Vagina (tissue), 2 donors: ENCODE results near the gene CADM2. TPM values are rescaled to one million over a fixed set of nuclear protein-coding genes. Genes with fewer than 3 reads are reported as not detected.

Experiments
- DNase-seq, 2 donors: peaks; one replicate each; pipeline ENCODE4 v3.0.0-alpha.2; 2017; ENCODE audit errors: extremely low spot score in 2 of 2
- H3K27ac ChIP-seq: fragments of 200-600 bp; sonication (generic); one replicate; pipeline ENCODE4 v1.5.1; 2019
- H3K27me3 ChIP-seq: fragments of 200-600 bp; sonication (generic); one replicate; pipeline ENCODE4 v1.5.1; 2019
- H3K36me3 ChIP-seq, 2 donors: fragments of 200-600 bp; sonication (generic); one replicate each; pipeline ENCODE4 v1.5.1; 2017 to 2019
- H3K4me1 ChIP-seq: fragments of 200-600 bp; sonication (generic); one replicate; pipeline ENCODE4 v1.5.1; 2019
- H3K4me3 ChIP-seq, 2 donors: fragments of 200-600 bp; sonication (generic); 1 replicate in 1 of 2; 2 replicates in 1 of 2; pipeline ENCODE4 v1.5.1; 2016 to 2019
- H3K9me3 ChIP-seq: fragments of 200-600 bp; sonication (generic); one replicate; pipeline ENCODE4 v1.5.1; 2019
- CTCF ChIP-seq, 3 experiments: fragments of 450-650 bp in 2 of 3; fragments of 200-600 bp in 1 of 3; sonication (generic) in 1 of 3; IDR thresholded peaks; one replicate each; pipeline ENCODE4 v1.5.1; 2017 to 2019; ENCODE audit warnings: antibody characterized with exemption in 3 of 3, mild to moderate bottlenecking in 2 of 3, moderate library complexity in 2 of 3
- POLR2A ChIP-seq, 2 donors: fragments of 450-650 bp; IDR thresholded peaks; one replicate each; pipeline ENCODE4 v1.6.1; 2017; ENCODE audit warnings: antibody characterized with exemption in 2 of 2, mild to moderate bottlenecking in 2 of 2, moderate library complexity in 2 of 2
- POLR2AphosphoS5 ChIP-seq, 2 donors: sonication (generic); formaldehyde crosslinking; IDR thresholded peaks; one replicate each; pipeline ENCODE4 v1.9.0; 2017; ENCODE audit warnings: antibody characterized with exemption in 2 of 2, mild to moderate bottlenecking in 2 of 2, low read depth in 1 of 2; ENCODE audit not compliant: insufficient read depth in 1 of 2
- intact Hi-C: fragments of 100-400 bp; cut with DNase I; formaldehyde crosslinking; loops from one replicate; pipeline ENCODE4 v1.15.1; 2023
- total RNA-seq: library from RNA; depleted of rRNA; stranded (reverse); fragments of >200 nt; gene quantifications from one replicate; pipeline ENCODE4 v1.2.3, GENCODE V29; 2016

CADM2 gene
- total RNA-seq, 1 donor from 2014 or later = 3.7 TPM

GRCh38 chr3:85605066-85605465 is 646.3 kb downstream of the CADM2 start:
- H3K9me3 ChIP-seq = no peaks in the 10 kb centered on the region
- intact Hi-C loops = no loop called here
- no peaks in the 10 kb centered on the region for H3K4me1 ChIP-seq
- no peak for DNase-seq
- H3K27ac ChIP-seq = no peak overlapping the region
- TF ChIP-seq POLR2A (IDR thresholded peaks at IDR 0.05) = no peak
- TF ChIP-seq POLR2AphosphoS5 (IDR thresholded peaks at IDR 0.05; ENCODE audit: insufficient read depth in 1 of 2, low read depth in 1 of 2) = no peak
- TF ChIP-seq CTCF (IDR thresholded peaks at IDR 0.05) = no peak
- no peak overlapping the region for H3K4me3 ChIP-seq
- H3K36me3 ChIP-seq = no peaks in the 10 kb centered on the region
- H3K27me3 ChIP-seq = no peaks in the 10 kb centered on the region

- Histone ChIP-seq H3K27me3 (no peaks in the 10 kb centered on the region), H3K9me3 (no peaks in the 10 kb centered on the region), H3K27ac (no peak overlapping the region), H3K4me3 (no peak overlapping the region), H3K36me3 (no peaks in the 10 kb centered on the region), H3K4me1 (no peaks in the 10 kb centered on the region)
- intact Hi-C loops = no loop called here
- no peak for DNase-seq
- no peak for TF ChIP-seq POLR2AphosphoS5 (IDR thresholded peaks at IDR 0.05; ENCODE audit: insufficient read depth in 1 of 2, low read depth in 1 of 2)
- no peak for TF ChIP-seq POLR2A (IDR thresholded peaks at IDR 0.05)
These were observed 667.9 kb downstream of the CADM2 start for GRCh38 chr3:85626662-85627061.

DNA sequence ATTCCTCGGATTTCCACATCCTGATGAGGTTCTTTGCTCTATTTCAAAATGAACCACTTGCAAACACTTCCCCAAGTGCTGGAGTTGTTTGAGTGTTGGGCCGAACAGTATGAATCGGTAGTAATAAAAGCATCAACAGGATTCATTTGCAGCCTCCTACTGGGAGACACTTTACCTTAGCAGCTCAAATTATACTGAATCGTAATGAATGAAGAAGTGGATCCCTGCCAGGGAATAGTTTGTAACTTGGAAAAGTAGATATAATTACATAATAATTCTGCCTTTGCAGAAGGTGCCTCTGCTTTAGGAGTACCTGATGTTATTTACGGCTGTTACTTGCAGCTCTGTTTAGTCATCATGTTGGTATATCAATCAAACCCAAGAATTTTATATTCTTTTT is 669.1 kb downstream of the CADM2 start:
- no peaks in the 10 kb centered on the region for H3K9me3 ChIP-seq
- no peaks in the 10 kb centered on the region for H3K27me3 ChIP-seq
- H3K4me3 ChIP-seq = no peak overlapping the region
- no peaks in the 10 kb centered on the region for H3K4me1 ChIP-seq
- intact Hi-C loops = no loop called here
- H3K27ac ChIP-seq = no peak overlapping the region
- DNase-seq = no peak
- TF ChIP-seq CTCF (IDR thresholded peaks at IDR 0.05) = no peak
- no peak for TF ChIP-seq POLR2A (IDR thresholded peaks at IDR 0.05)
- no peak for TF ChIP-seq POLR2AphosphoS5 (IDR thresholded peaks at IDR 0.05; ENCODE audit: insufficient read depth in 1 of 2, low read depth in 1 of 2)
- no peaks in the 10 kb centered on the region for H3K36me3 ChIP-seq

DNA sequence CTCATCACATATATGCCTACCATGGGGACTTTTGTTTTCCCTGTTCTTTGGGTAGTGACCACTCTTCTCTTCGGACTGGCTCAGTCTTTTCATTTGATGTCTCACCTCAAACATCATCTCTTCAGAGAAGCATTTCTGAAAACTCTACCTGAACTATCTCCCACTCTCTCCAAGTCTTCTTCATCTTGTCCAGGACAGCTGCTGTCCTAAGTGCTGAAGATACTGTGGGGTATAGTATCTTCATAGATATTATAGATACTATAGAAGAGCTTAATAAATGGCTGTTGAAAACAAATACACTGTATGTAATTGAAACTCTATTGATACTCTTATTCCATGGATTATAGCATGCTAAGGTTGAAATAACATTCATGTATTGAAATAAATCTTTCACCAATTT is 672.3 kb downstream of the CADM2 start:
- intact Hi-C loops = no loop called here
- Histone ChIP-seq H3K9me3 (no peaks in the 10 kb centered on the region), H3K27me3 (no peaks in the 10 kb centered on the region), H3K27ac (no peak overlapping the region), H3K4me3 (no peak overlapping the region), H3K36me3 (no peaks in the 10 kb centered on the region), H3K4me1 (no peaks in the 10 kb centered on the region)
- no peak for DNase-seq
- TF ChIP-seq CTCF (IDR thresholded peaks at IDR 0.05) (no peak), POLR2A (IDR thresholded peaks at IDR 0.05) (no peak), POLR2AphosphoS5 (IDR thresholded peaks at IDR 0.05; ENCODE audit: insufficient read depth in 1 of 2, low read depth in 1 of 2) (no peak)

DNA sequence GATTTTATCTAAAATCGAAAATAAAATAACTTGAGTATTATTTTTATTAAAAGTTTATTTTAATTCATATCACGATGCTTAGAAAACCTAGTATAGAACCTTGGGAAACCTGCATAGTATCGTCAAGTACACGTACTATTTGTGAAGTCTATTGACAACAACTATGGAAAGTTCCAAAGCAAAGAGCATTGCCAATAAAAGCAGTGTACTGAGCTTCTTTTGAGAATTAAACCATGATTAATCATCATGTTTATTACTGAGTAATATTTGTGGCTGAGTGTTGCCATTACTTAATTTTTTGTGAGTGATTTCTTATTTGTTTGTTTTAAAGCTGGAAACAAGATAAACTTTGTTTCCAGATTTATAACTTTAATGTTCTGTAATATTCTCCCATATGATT is 674.1 kb downstream of the CADM2 start:
- Histone ChIP-seq H3K27ac (no peak overlapping the region), H3K27me3 (no peaks in the 10 kb centered on the region), H3K9me3 (no peaks in the 10 kb centered on the region), H3K36me3 (no peaks in the 10 kb centered on the region), H3K4me1 (no peaks in the 10 kb centered on the region), H3K4me3 (no peak overlapping the region)
- DNase-seq = no peak
- intact Hi-C loops = no loop called here
- TF ChIP-seq POLR2AphosphoS5 (IDR thresholded peaks at IDR 0.05; ENCODE audit: insufficient read depth in 1 of 2, low read depth in 1 of 2) (no peak), POLR2A (IDR thresholded peaks at IDR 0.05) (no peak), CTCF (IDR thresholded peaks at IDR 0.05) (no peak)

- Histone ChIP-seq H3K27me3 (no peaks in the 10 kb centered on the region), H3K36me3 (no peaks in the 10 kb centered on the region), H3K4me1 (no peaks in the 10 kb centered on the region), H3K4me3 (no peak overlapping the region), H3K9me3 (no peaks in the 10 kb centered on the region), H3K27ac (no peak overlapping the region)
- DNase-seq = no peak
- no peak for TF ChIP-seq POLR2AphosphoS5 (IDR thresholded peaks at IDR 0.05; ENCODE audit: insufficient read depth in 1 of 2, low read depth in 1 of 2)
- no peak for TF ChIP-seq POLR2A (IDR thresholded peaks at IDR 0.05)
- no peak for TF ChIP-seq CTCF (IDR thresholded peaks at IDR 0.05)
- intact Hi-C loops = no loop called here
These were observed 693.6 kb downstream of the CADM2 start for GRCh38 chr3:85652360-85652759.
